ENCODE results near the gene APOL3. TPM values are rescaled to one million over a fixed set of nuclear protein-coding genes. Genes with fewer than 3 reads are reported as not detected.

APOL3 gene
- total and polyA plus RNA-seq, 2 of the 13 experiments (the other 11 are each of a cell fraction or from before 2014, with no cell fraction given) = 3.8 to 5.4 TPM

DNA sequence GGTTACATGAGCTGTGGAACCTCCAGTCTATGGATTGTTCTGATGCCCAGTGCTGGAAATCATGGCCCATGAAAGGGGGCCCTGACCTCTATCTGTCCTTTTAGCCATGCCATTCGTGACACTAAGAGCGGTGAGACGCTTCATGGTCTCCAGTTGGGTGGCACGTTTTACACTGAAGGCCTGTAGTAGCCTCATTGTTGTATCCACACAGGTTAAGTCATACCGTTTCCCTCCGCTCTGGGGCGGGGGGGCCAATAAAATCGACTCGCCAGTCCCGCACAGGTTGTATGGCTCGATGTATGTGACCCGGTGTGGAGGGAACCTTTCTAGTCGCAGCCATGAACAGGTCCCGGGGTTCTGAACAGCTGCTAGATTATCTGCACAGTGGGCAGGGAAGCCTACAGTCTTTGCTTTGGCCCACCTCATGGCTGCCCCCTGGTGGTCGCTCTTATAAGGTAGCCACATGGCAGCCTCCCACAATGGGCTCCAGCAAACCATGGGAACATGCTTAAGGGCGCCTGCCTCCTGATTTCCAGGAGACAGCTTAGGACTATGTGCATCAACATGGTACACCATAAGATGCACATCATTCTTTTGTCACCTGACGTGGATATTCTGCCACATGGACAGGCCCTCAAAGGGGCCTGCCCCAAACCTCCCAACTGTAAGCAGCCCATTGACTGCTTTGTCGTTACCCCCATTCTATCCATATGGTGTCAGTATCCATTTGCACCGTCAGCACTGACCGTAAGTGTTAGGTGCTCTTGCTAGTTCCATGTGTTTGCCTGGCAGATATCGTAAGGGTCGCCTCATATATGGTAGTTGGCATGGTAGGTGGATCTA is 19.7 kb upstream of the APOL3 start (continued):
- TF ChIP-seq MIXL1 (CRISPR knock-in tag; IDR thresholded peaks at IDR 0.05) = no peak
- 0 out of 2 replicates have a peak, but pooled peaks have one; percentile 36 for TF ChIP-seq SMAD3 (CRISPR knock-in tag; IDR thresholded peaks at IDR 0.05)
- TF ChIP-seq SAP130 (CRISPR knock-in tag; IDR thresholded peaks at IDR 0.05; ENCODE audit: low read depth) = 0 out of 2 replicates have a peak, but pooled peaks have one; percentile 23
- TF ChIP-seq CTCF (CRISPR knock-in tag; IDR thresholded peaks at IDR 0.05) = peak; percentile 90
- TF ChIP-seq STAG1 (CRISPR knock-in tag; IDR thresholded peaks at IDR 0.05) = peak; percentile 88

- intact Hi-C loops (cut with micrococcal nuclease; ENCODE audit: unreplicated experiment) = no loop called here
- Histone ChIP-seq H3K27ac (ENCODE audit: extremely low read length, insufficient read depth, low read length) (no peak overlapping the region), H3K79me2 (ENCODE audit: insufficient read depth, low read length) (no peaks in the 10 kb centered on the region), H4K20me1 (ENCODE audit: insufficient read depth, low read length) (no peaks in the 10 kb centered on the region), H3K9me3 (ENCODE audit: low read length) (no peaks in the 10 kb centered on the region), H3K4me3 (replicated peaks in 1 of 3; ENCODE audit: insufficient read depth in 1 of 3, low read depth in 2 of 3, low read length in 3 of 3) (no peak overlapping the region), H3K27me3 (ENCODE audit: control insufficient read depth in 1 of 2, insufficient read depth in 2 of 2, low read length in 2 of 2) (0 out of 5 replicates have a peak, but pooled peaks cover 0 to under 1% of the 10 kb centered on the region in 2 experiments), H3K9ac (ENCODE audit: insufficient read depth, low read depth, low read length) (no peak overlapping the region), H3K4me1 (ENCODE audit: insufficient read depth, low read length) (no peaks in the 10 kb centered on the region), H3K4me2 (ENCODE audit: low read depth, low read length) (no peak overlapping the region), H2AFZ (ENCODE audit: low read length) (no peak overlapping the region), H3K36me3 (replicated peaks in 1 of 2; ENCODE audit: control insufficient read depth in 1 of 2, insufficient read depth in 2 of 2, low read length in 2 of 2) (no peaks in the 10 kb centered on the region)
- ATAC-seq (no peak), FAIRE-seq (no peak), DNase-seq (ENCODE audit: low spot score) (no peak)
- CTCF ChIA-PET (ENCODE audit: low intra/inter-chr PET ratio, low total read pairs) = interaction anchor here (1.1 kb wide), 1 partner anchor 32 kb away, joined by 3 read pairs; no protein-coding TSS in a partner anchor
- BruUV-seq (replicated peaks) = no TSS peak
- POLR2A ChIA-PET = no interaction called here
- in situ Hi-C loops (cut with HindIII; ENCODE audit: extremely low pct_ligation_motif_present, low pct_unique_long_range_greater_than_20kb) = no loop called here
- WGBS (ENCODE audit: low lambda C conversion rate) = 26% methylated on average over 3 of the region's 3 CpGs
- TF ChIP-seq PAF1 (CRISPR knock-in tag; IDR thresholded peaks at IDR 0.05) (no peak), ZNF660 (CRISPR knock-in tag; IDR thresholded peaks at IDR 0.05; ENCODE audit: borderline replicate concordance, low read depth) (no peak), HNRNPK (IDR thresholded peaks at IDR 0.05; ENCODE audit: low read depth, low read length, poor library complexity, severe bottlenecking) (no peak), TBP (CRISPR knock-in tag; IDR thresholded peaks at IDR 0.05) (no peak), ELF1 (CRISPR knock-in tag; IDR thresholded peaks at IDR 0.05) (no peak), MAFG (CRISPR knock-in tag; IDR thresholded peaks at IDR 0.05) (no peak), ZNF788 (CRISPR knock-in tag; IDR thresholded peaks at IDR 0.05; ENCODE audit: borderline replicate concordance) (no peak), RXRB (CRISPR knock-in tag; IDR thresholded peaks at IDR 0.05; ENCODE audit: borderline replicate concordance) (no peak), ZNF839 (CRISPR knock-in tag; IDR thresholded peaks at IDR 0.05; ENCODE audit: borderline replicate concordance) (no peak), ZNF773 (CRISPR knock-in tag; IDR thresholded peaks at IDR 0.05; ENCODE audit: borderline replicate concordance) (no peak)
- TF ChIP-seq, protein P1, sequence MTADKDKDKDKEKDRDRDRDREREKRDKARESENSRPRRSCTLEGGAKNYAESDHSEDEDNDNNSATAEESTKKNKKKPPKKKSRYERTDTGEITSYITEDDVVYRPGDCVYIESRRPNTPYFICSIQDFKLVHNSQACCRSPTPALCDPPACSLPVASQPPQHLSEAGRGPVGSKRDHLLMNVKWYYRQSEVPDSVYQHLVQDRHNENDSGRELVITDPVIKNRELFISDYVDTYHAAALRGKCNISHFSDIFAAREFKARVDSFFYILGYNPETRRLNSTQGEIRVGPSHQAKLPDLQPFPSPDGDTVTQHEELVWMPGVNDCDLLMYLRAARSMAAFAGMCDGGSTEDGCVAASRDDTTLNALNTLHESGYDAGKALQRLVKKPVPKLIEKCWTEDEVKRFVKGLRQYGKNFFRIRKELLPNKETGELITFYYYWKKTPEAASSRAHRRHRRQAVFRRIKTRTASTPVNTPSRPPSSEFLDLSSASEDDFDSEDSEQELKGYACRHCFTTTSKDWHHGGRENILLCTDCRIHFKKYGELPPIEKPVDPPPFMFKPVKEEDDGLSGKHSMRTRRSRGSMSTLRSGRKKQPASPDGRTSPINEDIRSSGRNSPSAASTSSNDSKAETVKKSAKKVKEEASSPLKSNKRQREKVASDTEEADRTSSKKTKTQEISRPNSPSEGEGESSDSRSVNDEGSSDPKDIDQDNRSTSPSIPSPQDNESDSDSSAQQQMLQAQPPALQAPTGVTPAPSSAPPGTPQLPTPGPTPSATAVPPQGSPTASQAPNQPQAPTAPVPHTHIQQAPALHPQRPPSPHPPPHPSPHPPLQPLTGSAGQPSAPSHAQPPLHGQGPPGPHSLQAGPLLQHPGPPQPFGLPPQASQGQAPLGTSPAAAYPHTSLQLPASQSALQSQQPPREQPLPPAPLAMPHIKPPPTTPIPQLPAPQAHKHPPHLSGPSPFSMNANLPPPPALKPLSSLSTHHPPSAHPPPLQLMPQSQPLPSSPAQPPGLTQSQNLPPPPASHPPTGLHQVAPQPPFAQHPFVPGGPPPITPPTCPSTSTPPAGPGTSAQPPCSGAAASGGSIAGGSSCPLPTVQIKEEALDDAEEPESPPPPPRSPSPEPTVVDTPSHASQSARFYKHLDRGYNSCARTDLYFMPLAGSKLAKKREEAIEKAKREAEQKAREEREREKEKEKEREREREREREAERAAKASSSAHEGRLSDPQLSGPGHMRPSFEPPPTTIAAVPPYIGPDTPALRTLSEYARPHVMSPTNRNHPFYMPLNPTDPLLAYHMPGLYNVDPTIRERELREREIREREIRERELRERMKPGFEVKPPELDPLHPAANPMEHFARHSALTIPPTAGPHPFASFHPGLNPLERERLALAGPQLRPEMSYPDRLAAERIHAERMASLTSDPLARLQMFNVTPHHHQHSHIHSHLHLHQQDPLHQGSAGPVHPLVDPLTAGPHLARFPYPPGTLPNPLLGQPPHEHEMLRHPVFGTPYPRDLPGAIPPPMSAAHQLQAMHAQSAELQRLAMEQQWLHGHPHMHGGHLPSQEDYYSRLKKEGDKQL (CRISPR knock-in tag; IDR thresholded peaks at IDR 0.05; ENCODE audit: low read depth) = no peak
Observed at GRCh38 chr22:36177160-36177559, 16.6 kb upstream of the APOL3 start.

Measured in HepG2 (cell line).